Right lobe of liver (tissue), 6 donors: ENCODE measurements around the gene XRN2. TPM values are rescaled to one million over a fixed set of nuclear protein-coding genes. Genes with fewer than 3 reads are reported as not detected.
A peak's percentile ranks its signal among the peaks of the same experiment; 100 is the strongest.

Experiments
- ATAC-seq, 4 donors: fragments of 200-7000 bp; cut with Tn5 transposase; one replicate each; pipeline ENCODE4 v1.9.1; 2020; ENCODE audit warnings: mild to moderate bottlenecking in 4 of 4, moderate library complexity in 4 of 4
- DNase-seq, 3 donors: peaks; one replicate each; pipeline ENCODE4 v3.0.0-alpha.2; 2020
- H3K27ac ChIP-seq, 3 donors: fragments of 200-600 bp; one replicate each; pipeline ENCODE4 v1.8.0; 2022
- H3K27me3 ChIP-seq, 2 donors: fragments of 200-600 bp; one replicate each; pipeline ENCODE4 v1.8.0; 2022
- H3K36me3 ChIP-seq, 4 donors: fragments of 200-600 bp; sonication (generic) in 1 of 4; one replicate each; pipeline versions ENCODE4 v1.5.1 to v1.8.0; 2017 to 2022; ENCODE audit warnings: control low read depth in 1 of 4
- H3K4me1 ChIP-seq, 4 donors: fragments of 200-600 bp; sonication (generic) in 1 of 4; one replicate each; pipeline versions ENCODE4 v1.5.1 to v1.8.0; 2017 to 2022; ENCODE audit warnings: control low read depth in 1 of 4
- H3K4me3 ChIP-seq, 3 donors: fragments of 200-600 bp; one replicate each; pipeline ENCODE4 v1.8.0; 2022
- H3K9me3 ChIP-seq, 4 donors: fragments of 200-600 bp; sonication (generic) in 1 of 4; one replicate each; pipeline versions ENCODE4 v1.5.1 to v1.8.0; 2017 to 2022; ENCODE audit warnings: control low read depth in 1 of 4
- POLR2A ChIP-seq: fragments of 450-650 bp; IDR thresholded peaks from one replicate; pipeline ENCODE4 v1.6.1; 2017; ENCODE audit warnings: antibody characterized with exemption, mild to moderate bottlenecking
- WGBS: methylation state at CpG from one replicate; pipeline ENCODE4 v1.1.6; 2018; ENCODE audit warnings: low coverage, low lambda C conversion rate; ENCODE audit not compliant: insufficient coverage; ENCODE audit errors: missing lambda C conversion rate; 5-methylcytosine and 5-hydroxymethylcytosine counted together
- intact Hi-C, 2 donors: fragments of 100-400 bp; cut with DNase I; formaldehyde crosslinking; loops; one replicate each; pipeline versions ENCODE4 v1.11.2 to v1.14.1; 2022
- total RNA-seq, 6 experiments: library from RNA; depleted of rRNA in 2 of 6; stranded (reverse); fragments of >200 nt in 2 of 6; fragmentation: NEBNext Ultra II Directional in 3 of 6; extraction: Animal tissue kit (Norgen Biotek cat#: 25700) in 3 of 6; gene quantifications; one replicate each; pipeline versions ENCODE4 v1.1.0 to v1.2.4, GENCODE V29; 2016 to 2023
- TF ChIP-seq, protein P1 (sequence below), 4 donors: fragments of 200-600 bp in 3 of 4; fragments of 450-650 bp in 1 of 4; IDR thresholded peaks; one replicate each; pipeline versions ENCODE4 v1.5.1 to v1.8.0; 2016 to 2022; ENCODE audit warnings: antibody characterized with exemption in 4 of 4, mild to moderate bottlenecking in 2 of 4
- donor health status: DM: no; HTN: yes; CAD: no.
- donor health status: DM: no; HTN: no; CAD: no.
- donor health status: DM: no; HTN: no; CAD: no.
- donor health status: DM: no; HTN: yes; CAD: no.
- donor health status: DM: no; HTN: yes; CAD: no.

The XRN2 gene
- total RNA-seq, 6 experiments from 2014 or later, result 18.2 to 39.5 (median 26.7) TPM

DNA sequence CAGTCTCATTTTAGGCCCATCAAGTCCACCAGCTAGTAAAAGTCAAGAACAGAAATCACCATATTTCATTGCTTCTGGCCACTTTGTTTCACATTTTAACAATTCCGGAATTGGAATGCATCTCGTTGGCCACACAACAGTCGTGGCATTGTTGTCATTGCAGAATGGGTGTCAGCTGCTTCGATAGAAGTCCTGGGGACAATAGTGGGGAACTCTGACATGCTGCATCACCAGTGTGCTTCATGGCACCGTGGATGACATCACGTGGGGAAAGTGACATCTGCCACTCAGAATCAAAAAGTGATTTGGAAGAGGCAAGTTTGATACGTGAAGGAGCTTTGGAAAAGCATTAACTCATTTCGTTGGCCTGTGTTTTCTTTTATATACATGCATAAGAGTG, 43.8 kb upstream of the XRN2 start:
- Histone ChIP-seq H3K4me3 (no peak overlapping the region), H3K27me3 (no peaks in the 10 kb centered on the region), H3K9me3 (no peaks in the 10 kb centered on the region), H3K27ac (no peak overlapping the region), H3K36me3 (no peaks in the 10 kb centered on the region), H3K4me1 (no peaks in the 10 kb centered on the region)
- no peak for DNase-seq
- intact Hi-C loops, result no loop called here
- ATAC-seq, result no peak
- 70% methylated on average over 4 of the region's 8 CpGs for WGBS
- no peak for TF ChIP-seq POLR2A
- TF ChIP-seq, protein P1, sequence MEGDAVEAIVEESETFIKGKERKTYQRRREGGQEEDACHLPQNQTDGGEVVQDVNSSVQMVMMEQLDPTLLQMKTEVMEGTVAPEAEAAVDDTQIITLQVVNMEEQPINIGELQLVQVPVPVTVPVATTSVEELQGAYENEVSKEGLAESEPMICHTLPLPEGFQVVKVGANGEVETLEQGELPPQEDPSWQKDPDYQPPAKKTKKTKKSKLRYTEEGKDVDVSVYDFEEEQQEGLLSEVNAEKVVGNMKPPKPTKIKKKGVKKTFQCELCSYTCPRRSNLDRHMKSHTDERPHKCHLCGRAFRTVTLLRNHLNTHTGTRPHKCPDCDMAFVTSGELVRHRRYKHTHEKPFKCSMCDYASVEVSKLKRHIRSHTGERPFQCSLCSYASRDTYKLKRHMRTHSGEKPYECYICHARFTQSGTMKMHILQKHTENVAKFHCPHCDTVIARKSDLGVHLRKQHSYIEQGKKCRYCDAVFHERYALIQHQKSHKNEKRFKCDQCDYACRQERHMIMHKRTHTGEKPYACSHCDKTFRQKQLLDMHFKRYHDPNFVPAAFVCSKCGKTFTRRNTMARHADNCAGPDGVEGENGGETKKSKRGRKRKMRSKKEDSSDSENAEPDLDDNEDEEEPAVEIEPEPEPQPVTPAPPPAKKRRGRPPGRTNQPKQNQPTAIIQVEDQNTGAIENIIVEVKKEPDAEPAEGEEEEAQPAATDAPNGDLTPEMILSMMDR (IDR thresholded peaks at IDR 0.05), result no peak

DNA sequence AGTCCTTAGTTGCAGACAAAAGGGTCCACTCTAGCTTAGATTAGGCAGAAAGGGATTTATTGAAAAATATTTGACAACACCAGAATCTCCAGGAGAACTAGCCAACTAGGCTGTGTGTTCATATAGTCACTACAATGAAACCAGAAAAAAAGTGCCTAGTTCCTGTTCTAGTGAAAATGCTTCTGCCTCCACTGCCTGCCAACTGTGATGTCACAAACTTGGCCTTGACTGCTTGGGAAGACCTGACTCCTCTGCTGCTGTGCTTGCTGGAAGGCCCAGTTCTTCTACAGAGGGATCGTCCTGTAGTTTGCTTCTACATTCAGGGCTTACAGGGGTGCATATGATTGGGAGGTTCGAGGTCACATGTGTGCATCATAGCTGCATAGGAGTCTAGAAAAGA, 40.3 kb upstream of the XRN2 start:
- ATAC-seq (no peak), DNase-seq (no peak)
- no peak for TF ChIP-seq POLR2A
- TF ChIP-seq, protein P1 (IDR thresholded peaks at IDR 0.05), result no peak
- Histone ChIP-seq H3K4me3 (no peak overlapping the region), H3K36me3 (no peaks in the 10 kb centered on the region), H3K27me3 (no peaks in the 10 kb centered on the region), H3K4me1 (no peaks in the 10 kb centered on the region), H3K27ac (no peak overlapping the region), H3K9me3 (no peaks in the 10 kb centered on the region)
- WGBS, result 60% methylated on average over 1 of the region's 2 CpGs
- intact Hi-C loops, result no loop called here

DNA sequence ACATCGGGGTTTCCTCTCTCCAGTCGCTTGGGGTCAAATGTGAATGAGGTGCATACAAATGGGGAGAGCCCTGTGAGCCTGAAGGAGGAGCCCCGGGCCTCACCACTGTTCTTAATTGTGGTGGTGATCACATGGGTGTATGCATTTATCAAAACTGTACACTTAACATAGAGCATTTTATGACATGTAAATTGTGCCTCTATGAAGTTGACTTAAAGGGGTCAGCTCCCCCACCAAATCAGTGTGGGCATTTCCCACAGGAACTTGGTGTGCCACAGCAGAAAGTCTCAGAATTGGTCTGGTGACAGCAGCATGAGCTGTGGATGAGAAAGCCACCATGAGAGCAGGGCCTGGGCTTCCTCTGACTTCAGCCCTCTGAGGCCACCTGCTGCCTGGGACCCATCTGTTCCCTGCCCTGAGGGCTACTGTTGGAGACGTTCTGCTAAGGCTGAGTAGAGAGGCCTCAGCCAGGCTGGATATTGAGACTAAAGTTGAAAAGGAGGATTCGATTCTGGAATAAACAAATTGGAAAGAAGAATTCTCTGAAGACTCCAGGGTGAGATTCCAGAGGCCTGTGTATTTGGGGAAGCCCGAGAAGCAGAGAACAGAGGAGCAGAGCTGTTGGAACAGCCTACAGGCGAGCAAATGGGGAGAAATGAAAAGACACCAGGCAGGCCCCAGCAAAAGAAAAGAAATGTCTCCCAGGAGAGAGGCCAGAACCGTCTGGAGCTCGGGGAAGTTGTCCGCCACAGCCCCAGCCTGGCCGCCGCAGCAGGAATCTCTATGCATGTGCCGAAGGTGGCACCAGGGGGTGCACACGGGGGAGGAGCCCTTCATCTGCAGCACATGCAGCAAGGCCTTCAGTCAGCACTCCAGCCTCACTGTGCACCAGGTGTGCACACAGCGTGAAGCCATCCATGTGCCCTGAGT, 37.6 kb upstream of the XRN2 start:
- TF ChIP-seq, protein P1 (IDR thresholded peaks at IDR 0.05), result no peak
- TF ChIP-seq POLR2A, result no peak
- no peaks in the 10 kb centered on the region for H3K36me3 ChIP-seq
- H3K4me3 ChIP-seq, result no peak overlapping the region
- ATAC-seq, result no peak
- H3K9me3 ChIP-seq, result no peaks in the 10 kb centered on the region
- DNase-seq, result no peak
- 43% methylated on average over 6 of the region's 15 CpGs for WGBS
- no peak overlapping the region for H3K27ac ChIP-seq
- H3K27me3 ChIP-seq, result no peaks in the 10 kb centered on the region
- intact Hi-C loops, result no loop called here
- H3K4me1 ChIP-seq, result no peaks in the 10 kb centered on the region

DNA sequence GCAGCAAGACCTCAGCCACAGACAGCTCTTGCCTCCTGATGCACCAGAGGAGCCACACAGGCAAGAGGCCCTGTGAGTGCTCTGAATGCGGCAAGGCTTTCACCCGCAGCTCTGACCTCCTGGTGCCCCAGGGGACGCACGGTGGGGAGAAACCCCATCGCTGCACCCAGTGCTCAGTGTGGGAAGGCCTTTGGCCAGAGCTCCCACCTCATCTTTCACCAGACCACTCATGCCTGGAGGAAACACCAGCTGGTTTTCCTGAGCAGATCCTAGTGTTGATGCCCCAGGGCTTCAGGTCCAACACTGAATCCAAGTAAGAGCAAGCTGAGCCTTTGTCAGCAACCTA, 37.0 kb upstream of the XRN2 start:
- 80% methylated on average over 2 of the region's 5 CpGs for WGBS
- Histone ChIP-seq H3K4me3 (no peak overlapping the region), H3K9me3 (no peaks in the 10 kb centered on the region), H3K36me3 (no peaks in the 10 kb centered on the region), H3K27me3 (no peaks in the 10 kb centered on the region), H3K4me1 (no peaks in the 10 kb centered on the region), H3K27ac (no peak overlapping the region)
- peak in 1 of 4 donors; percentile 10 for ATAC-seq
- DNase-seq, result no peak
- TF ChIP-seq, protein P1 (IDR thresholded peaks at IDR 0.05), result no peak
- no peak for TF ChIP-seq POLR2A
- intact Hi-C loops, result no loop called here
